K562 (cell line): Measurements from ENCODE around the gene VWA1. TPM values are rescaled to one million over a fixed set of nuclear protein-coding genes. Genes with fewer than 3 reads are reported as not detected.

Experiments
- BCOR ChIP-seq: fragments of 450-650 bp; IDR thresholded peaks from 2 replicates; pipeline ENCODE4 v1.6.1; 2016
- ETS2 ChIP-seq: IDR thresholded peaks from 2 replicates; pipeline ENCODE4 v1.6.1; 2016; ENCODE audit warnings: borderline replicate concordance, missing genetic modification characterization, mild to moderate bottlenecking, moderate library complexity, missing compliant biosample characterization; ENCODE audit not compliant: poor library complexity, severe bottlenecking
- ETV6 ChIP-seq, 3 experiments: fragments of 150-350 bp in 1 of 3; sonication (generic) in 1 of 3; formaldehyde crosslinking in 1 of 3; IDR thresholded peaks; 2 replicates each; pipeline versions ENCODE4 v1.6.1 to v1.8.0; 2014 to 2022; ENCODE audit warnings: borderline replicate concordance in 2 of 3, low read depth in 2 of 3, antibody characterized with exemption in 1 of 3, low read length in 1 of 3, mild to moderate bottlenecking in 1 of 3, missing genetic modification reagents in 1 of 3
- FOXA1 ChIP-seq: fragments of 450-650 bp; IDR thresholded peaks from 2 replicates; pipeline ENCODE4 v1.6.1; 2016; ENCODE audit warnings: mild to moderate bottlenecking, borderline replicate concordance
- HLTF ChIP-seq: fragments of 450-650 bp; IDR thresholded peaks from 2 replicates; pipeline ENCODE4 v1.6.1; 2016
- NCOA6 ChIP-seq: fragments of 450-650 bp; IDR thresholded peaks from 2 replicates; pipeline ENCODE4 v1.6.1; 2017; ENCODE audit warnings: mild to moderate bottlenecking
- NCOR1 ChIP-seq: fragments of 450-650 bp; IDR thresholded peaks from 2 replicates; pipeline ENCODE4 v1.6.1; 2016; ENCODE audit warnings: mild to moderate bottlenecking, moderate library complexity
- RBM34 ChIP-seq: fragments of 200-400 bp; formaldehyde crosslinking; IDR thresholded peaks from 2 replicates; pipeline ENCODE4 v1.6.1; 2018; ENCODE audit warnings: low read length, borderline replicate concordance; ENCODE audit not compliant: insufficient read depth
- SMAD2 ChIP-seq: fragments of 150-350 bp; IDR thresholded peaks from 2 replicates; pipeline ENCODE4 v1.6.1; 2014; ENCODE audit warnings: low read depth, mild to moderate bottlenecking, low read length
- U2AF1 ChIP-seq: fragments of 200-400 bp; formaldehyde crosslinking; optimal IDR thresholded peaks from 2 replicates; pipeline ENCODE3; 2017; ENCODE audit warnings: mild to moderate bottlenecking, low read depth, low read length, moderate library complexity
- ZBTB9 ChIP-seq: fragments of 450-650 bp; formaldehyde crosslinking; IDR thresholded peaks from 2 replicates; pipeline ENCODE4 v1.4.0; 2020; ENCODE audit warnings: mild to moderate bottlenecking, moderate library complexity
- ZNF3 ChIP-seq: fragments of 250-450 bp; sonication (Bioruptor Pico); IDR thresholded peaks from 2 replicates; pipeline ENCODE4 v1.5.0; 2021; ENCODE audit warnings: mild to moderate bottlenecking, moderate library complexity
- ZNF75A ChIP-seq: fragments of 450-650 bp; formaldehyde crosslinking; IDR thresholded peaks from 2 replicates; pipeline ENCODE4 v1.4.0; 2020; ENCODE audit warnings: mild to moderate bottlenecking
- ZNF780A ChIP-seq: fragments of 250-450 bp; sonication (Bioruptor Pico); IDR thresholded peaks from 2 replicates; pipeline ENCODE4 v1.5.0; 2021; ENCODE audit warnings: mild to moderate bottlenecking
- polyA plus RNA-seq, 8 experiments: library from polyadenylated mRNA; depleted of rRNA in 4 of 8; stranded (reverse) in 5 of 8; unstranded in 3 of 8; fragments of >200 nt; fragmentation: Nextera tagmentation in 2 of 8; fragmentation: Illumina TruSeq in 1 of 8; extraction: Ambion mirVana in 2 of 8; extraction: Trizol in 1 of 8; gene quantifications; 2 replicates each; pipeline versions ENCODE4 v1.2.1 to v1.2.3, GENCODE V29; 2011 to 2014; ENCODE audit warnings: inconsistent platforms in 1 of 8, missing spikeins in 1 of 8
- total RNA-seq, 7 experiments: library from RNA; depleted of rRNA in 6 of 7; stranded (reverse); fragments of >200 nt in 6 of 7; fragmentation: Illumina TruSeq in 2 of 7; extraction: Trizol in 2 of 7; gene quantifications; 2 replicates each; pipeline versions ENCODE4 v1.2.1 to v1.2.3, GENCODE V29; 2011 to 2021; ENCODE audit warnings: low replicate concordance in 1 of 7

Gene VWA1
- total and polyA plus RNA-seq, 9 of the 15 experiments (the other 6 are each of a cell fraction or from before 2014, with no cell fraction given): 0.01 to 6.4 (median 0.85) TPM

GRCh38 chr1:1429671-1430073, 5.8 kb upstream of the VWA1 start (continued):
- TF ChIP-seq ZBTB9 (CRISPR knock-in tag) (no peak), FOXA1 (no peak), ETV6 (IDR thresholded peaks at IDR 0.05; ENCODE audit: borderline replicate concordance in 1 of 2, low read depth in 2 of 2, low read length in 1 of 2) (no peak), ETV6 (CRISPR knock-in tag; IDR thresholded peaks at IDR 0.05; ENCODE audit: borderline replicate concordance) (no peak), NCOR1 (no peak), BCOR (peak; percentile 79), ZNF780A (CRISPR knock-in tag) (no peak), NCOA6 (no peak), RBM34 (no peak), U2AF1 (no peak), ETS2 (tag) (no peak), SMAD2 (no peak), ZNF3 (CRISPR knock-in tag) (no peak), ZNF75A (no peak), HLTF (no peak)
